Esophagus squamous epithelium (tissue), 4 donors: ENCODE data around the gene AIG1.

ENCODE experiments used
- POLR2A ChIP-seq, 4 donors: fragments of 450-650 bp; IDR thresholded peaks; one replicate each; pipeline ENCODE4 v1.6.1; 2017; ENCODE audit warnings: antibody characterized with exemption in 4 of 4, mild to moderate bottlenecking in 4 of 4, moderate library complexity in 3 of 4
- TF ChIP-seq, protein P1 (sequence below), 6 experiments: fragments of 450-650 bp in 4 of 6; fragments of 200-600 bp in 2 of 6; sonication (generic) in 2 of 6; IDR thresholded peaks; one replicate each; pipeline ENCODE4 v1.5.1; 2016 to 2019; ENCODE audit warnings: antibody characterized with exemption in 6 of 6, mild to moderate bottlenecking in 4 of 6, moderate library complexity in 4 of 6

GRCh38 chr6:143087856-143088255, 27.2 kb downstream of the AIG1 start:
- no peak for TF ChIP-seq POLR2A (IDR thresholded peaks at IDR 0.05)
- TF ChIP-seq, protein P1, sequence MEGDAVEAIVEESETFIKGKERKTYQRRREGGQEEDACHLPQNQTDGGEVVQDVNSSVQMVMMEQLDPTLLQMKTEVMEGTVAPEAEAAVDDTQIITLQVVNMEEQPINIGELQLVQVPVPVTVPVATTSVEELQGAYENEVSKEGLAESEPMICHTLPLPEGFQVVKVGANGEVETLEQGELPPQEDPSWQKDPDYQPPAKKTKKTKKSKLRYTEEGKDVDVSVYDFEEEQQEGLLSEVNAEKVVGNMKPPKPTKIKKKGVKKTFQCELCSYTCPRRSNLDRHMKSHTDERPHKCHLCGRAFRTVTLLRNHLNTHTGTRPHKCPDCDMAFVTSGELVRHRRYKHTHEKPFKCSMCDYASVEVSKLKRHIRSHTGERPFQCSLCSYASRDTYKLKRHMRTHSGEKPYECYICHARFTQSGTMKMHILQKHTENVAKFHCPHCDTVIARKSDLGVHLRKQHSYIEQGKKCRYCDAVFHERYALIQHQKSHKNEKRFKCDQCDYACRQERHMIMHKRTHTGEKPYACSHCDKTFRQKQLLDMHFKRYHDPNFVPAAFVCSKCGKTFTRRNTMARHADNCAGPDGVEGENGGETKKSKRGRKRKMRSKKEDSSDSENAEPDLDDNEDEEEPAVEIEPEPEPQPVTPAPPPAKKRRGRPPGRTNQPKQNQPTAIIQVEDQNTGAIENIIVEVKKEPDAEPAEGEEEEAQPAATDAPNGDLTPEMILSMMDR (IDR thresholded peaks at IDR 0.05), result no peak
